AG04450 (cell line): ENCODE data around the gene SYNE2. TPM values are rescaled to one million over a fixed set of nuclear protein-coding genes. Genes with fewer than 3 reads are reported as not detected.

Experiments used
- CTCF ChIA-PET: fragments of 300-600, 350-600 bp; formaldehyde crosslinking; extraction: SDS; loops from one replicate; lab custom pipeline; 2022; ENCODE audit warnings: antibody characterized with exemption, inconsistent platforms; lab: Charles Lee
- POLR2A ChIA-PET: fragments of 350-600 bp; formaldehyde crosslinking; extraction: SDS; loops from one replicate; lab custom pipeline; 2021; ENCODE audit warnings: antibody characterized with exemption, inconsistent platforms; lab: Yijun Ruan, JAX
- DNase-seq: peaks from one replicate; pipeline ENCODE4 v3.0.0-alpha.2; 2011; ENCODE audit warnings: low read depth, low spot score
- H3K27ac ChIP-seq: one replicate; pipeline ENCODE4 v1.5.1; 2012; ENCODE audit warnings: low read depth, low read length, control low read depth
- H3K27me3 ChIP-seq: one replicate; pipeline ENCODE4 v1.6.0; 2012; ENCODE audit warnings: low read length; ENCODE audit not compliant: control insufficient read depth, insufficient read depth
- H3K4me3 ChIP-seq: 2 replicates; pipeline ENCODE4 v1.5.1; 2011; ENCODE audit warnings: mild to moderate bottlenecking, low read depth, low read length, control low read depth
- H3K9me3 ChIP-seq: 2 replicates; pipeline ENCODE4 v1.5.1; 2012; ENCODE audit warnings: low read length; ENCODE audit not compliant: control insufficient read depth, insufficient read depth
- polyA plus RNA-seq: library from polyadenylated mRNA; depleted of rRNA; stranded (reverse); fragments of >200 nt; gene quantifications from 2 replicates; pipeline ENCODE4 v1.2.3, GENCODE V29; 2011
- TF ChIP-seq, protein P1 (sequence below): IDR thresholded peaks from 2 replicates; pipeline ENCODE4 v1.5.1; 2011; ENCODE audit warnings: low read depth, low read length, control low read depth, inconsistent platforms

The SYNE2 gene
- polyA plus RNA-seq, 1 experiment, result 6.1 TPM

GRCh38 chr14:64213086-64213485 lies 360.3 kb downstream of the SYNE2 start:
- TF ChIP-seq, protein P1, sequence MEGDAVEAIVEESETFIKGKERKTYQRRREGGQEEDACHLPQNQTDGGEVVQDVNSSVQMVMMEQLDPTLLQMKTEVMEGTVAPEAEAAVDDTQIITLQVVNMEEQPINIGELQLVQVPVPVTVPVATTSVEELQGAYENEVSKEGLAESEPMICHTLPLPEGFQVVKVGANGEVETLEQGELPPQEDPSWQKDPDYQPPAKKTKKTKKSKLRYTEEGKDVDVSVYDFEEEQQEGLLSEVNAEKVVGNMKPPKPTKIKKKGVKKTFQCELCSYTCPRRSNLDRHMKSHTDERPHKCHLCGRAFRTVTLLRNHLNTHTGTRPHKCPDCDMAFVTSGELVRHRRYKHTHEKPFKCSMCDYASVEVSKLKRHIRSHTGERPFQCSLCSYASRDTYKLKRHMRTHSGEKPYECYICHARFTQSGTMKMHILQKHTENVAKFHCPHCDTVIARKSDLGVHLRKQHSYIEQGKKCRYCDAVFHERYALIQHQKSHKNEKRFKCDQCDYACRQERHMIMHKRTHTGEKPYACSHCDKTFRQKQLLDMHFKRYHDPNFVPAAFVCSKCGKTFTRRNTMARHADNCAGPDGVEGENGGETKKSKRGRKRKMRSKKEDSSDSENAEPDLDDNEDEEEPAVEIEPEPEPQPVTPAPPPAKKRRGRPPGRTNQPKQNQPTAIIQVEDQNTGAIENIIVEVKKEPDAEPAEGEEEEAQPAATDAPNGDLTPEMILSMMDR, result no peak
- ChIA-PET CTCF (no interaction called here), POLR2A (no interaction called here)
- Histone ChIP-seq H3K4me3 (no peak overlapping the region), H3K27ac (no peak overlapping the region), H3K9me3 (no peaks in the 10 kb centered on the region; the same call in 1 of the 2 replicates), H3K27me3 (no peaks in the 10 kb centered on the region)
- DNase-seq, result no peak

- Histone ChIP-seq H3K4me3 (no peak overlapping the region), H3K27me3 (no peaks in the 10 kb centered on the region), H3K27ac (no peak overlapping the region), H3K9me3 (no peaks in the 10 kb centered on the region; the same call in 1 of the 2 replicates)
- ChIA-PET CTCF (no interaction called here), POLR2A (no interaction called here)
- DNase-seq, result no peak
- TF ChIP-seq, protein P1, result no peak
Observed at GRCh38 chr14:64213853-64214570, 361.2 kb downstream of the SYNE2 start.

GRCh38 chr14:64215274-64215673 lies 362.5 kb downstream of the SYNE2 start:
- CTCF ChIA-PET, result no interaction called here
- DNase-seq, result no peak

DNA sequence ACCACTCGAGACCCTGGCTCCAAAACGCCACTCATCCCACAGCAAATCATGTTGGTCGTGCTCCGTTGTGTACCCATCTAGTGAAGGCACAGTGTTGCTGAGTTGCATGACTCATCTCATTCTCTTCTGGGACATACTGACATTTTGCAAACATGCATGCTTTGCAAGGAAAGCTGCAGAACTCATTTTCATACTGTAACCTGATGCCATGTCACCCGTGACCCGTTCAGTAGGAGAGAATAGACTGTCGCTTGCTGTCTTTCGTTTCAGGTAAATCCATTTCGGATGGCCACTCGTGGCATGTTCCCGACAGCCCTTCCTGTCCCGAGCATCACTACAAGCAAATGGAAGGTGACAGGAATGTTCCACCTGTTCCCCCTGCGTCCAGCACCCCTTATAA lies 363.2 kb downstream of the SYNE2 start:
- DNase-seq, result no peak
- H3K27me3 ChIP-seq, result no peaks in the 10 kb centered on the region
- H3K27ac ChIP-seq, result no peak overlapping the region
- no peaks in the 10 kb centered on the region; the same call in 1 of the 2 replicates for H3K9me3 ChIP-seq
- no peak overlapping the region for H3K4me3 ChIP-seq
- POLR2A ChIA-PET, result no interaction called here
- CTCF ChIA-PET, result no interaction called here
- TF ChIP-seq, protein P1, result no peak

More at GRCh38 chr14:64215274-64215673, 362.5 kb downstream of the SYNE2 start:
- TF ChIP-seq, protein P1, result no peak
- H3K4me3 ChIP-seq, result no peak overlapping the region
- no peak overlapping the region for H3K27ac ChIP-seq
- H3K27me3 ChIP-seq, result no peaks in the 10 kb centered on the region
- POLR2A ChIA-PET, result no interaction called here
- H3K9me3 ChIP-seq, result no peaks in the 10 kb centered on the region; the same call in 1 of the 2 replicates

- H3K9me3 ChIP-seq, result no peaks in the 10 kb centered on the region; the same call in 1 of the 2 replicates
- no peak for DNase-seq
- POLR2A ChIA-PET, result no interaction called here
- no peak overlapping the region for H3K27ac ChIP-seq
- no peaks in the 10 kb centered on the region for H3K27me3 ChIP-seq
- H3K4me3 ChIP-seq, result no peak overlapping the region
- TF ChIP-seq, protein P1, result no peak
- CTCF ChIA-PET, result interaction anchor here (0.7 kb wide), 1 partner anchor 86 kb away, joined by 4 read pairs; no protein-coding TSS in a partner anchor
Observed at GRCh38 chr14:64217308-64217707, 364.5 kb downstream of the SYNE2 start.
